Cardiac atrium fibroblast (primary cell): Measurements from ENCODE around the gene PDE3B. TPM values are rescaled to one million over a fixed set of nuclear protein-coding genes. Genes with fewer than 3 reads are reported as not detected.

Experiments
- total RNA-seq: library from RNA; depleted of rRNA; stranded (reverse); fragments of >200 nt; gene quantifications from 2 replicates; pipeline ENCODE4 v1.2.3, GENCODE V29; 2015

The PDE3B gene
- 0.36 and 2.3 TPM in 2 replicates for total RNA-seq

GRCh38 chr11:14643697-14644225 lies at the start of gene PDE3B:
TSS of gene PDE3B (plus strand) at chr11:14643804. CDS start at chr11:14644076, 272 bp downstream.

GRCh38 chr11:14892036-14892556 lies 248.5 kb downstream of the PDE3B start, which contains the start of gene CYP2R1:
TSS of gene CYP2R1 (minus strand) at chr11:14892231. CDS start at chr11:14892205, 26 bp downstream.

Other genes with a start within 250 kb of the PDE3B start
- 189 and 226 TPM in 2 replicates for gene COPB1, start 144.0 kb upstream of the PDE3B start, total RNA-seq
- gene PSMA1, start 123.4 kb upstream of the PDE3B start, total RNA-seq: 99.6 and 101 TPM in 2 replicates
- 4.5 and 6.6 TPM in 2 replicates for gene CYP2R1, start 248.4 kb downstream of the PDE3B start, total RNA-seq